ENCODE data around the gene ESR2. TPM values are rescaled to one million over a fixed set of nuclear protein-coding genes. Genes with fewer than 3 reads are reported as not detected.

The ESR2 gene
- polyA plus RNA-seq, 1 donor, result 0.29 TPM

- no peak for DNase-seq (ENCODE audit: low read depth)
Measured at GRCh38 chr14:64266239-64266638, 27.9 kb downstream of the ESR2 start.

- DNase-seq (ENCODE audit: low read depth), result no peak
Measured at GRCh38 chr14:64265222-64265621, 28.9 kb downstream of the ESR2 start.

GRCh38 chr14:64260418-64260817 is 33.8 kb downstream of the ESR2 start:
- DNase-seq (ENCODE audit: low read depth), result no peak

DNA sequence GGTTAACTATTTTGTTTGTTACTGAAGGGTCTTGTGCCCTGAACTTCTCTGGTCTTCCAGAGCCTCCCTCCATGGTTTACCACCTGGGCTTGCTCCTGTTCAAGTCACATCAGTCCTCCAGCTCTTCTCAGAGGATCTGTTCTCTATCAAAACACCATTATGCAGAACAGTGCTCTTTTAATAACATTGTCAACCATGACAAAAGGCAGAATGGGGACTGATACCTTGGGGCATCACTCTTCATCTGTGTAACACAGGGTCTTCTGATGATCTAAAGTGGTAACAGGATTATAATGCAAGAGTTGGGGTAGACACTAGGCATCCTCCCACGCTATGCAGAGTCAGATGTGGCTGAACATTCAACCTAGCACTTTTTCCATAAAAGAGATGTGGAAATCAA is 38.4 kb downstream of the ESR2 start:
- DNase-seq (ENCODE audit: low read depth), result no peak

GRCh38 chr14:64253672-64254071 is 40.5 kb downstream of the ESR2 start:
- DNase-seq (ENCODE audit: low read depth), result no peak

GRCh38 chr14:64249363-64249762 is 44.8 kb downstream of the ESR2 start:
- DNase-seq (ENCODE audit: low read depth), result no peak

GRCh38 chr14:64248689-64249088 is 45.5 kb downstream of the ESR2 start:
- DNase-seq (ENCODE audit: low read depth), result no peak

DNA sequence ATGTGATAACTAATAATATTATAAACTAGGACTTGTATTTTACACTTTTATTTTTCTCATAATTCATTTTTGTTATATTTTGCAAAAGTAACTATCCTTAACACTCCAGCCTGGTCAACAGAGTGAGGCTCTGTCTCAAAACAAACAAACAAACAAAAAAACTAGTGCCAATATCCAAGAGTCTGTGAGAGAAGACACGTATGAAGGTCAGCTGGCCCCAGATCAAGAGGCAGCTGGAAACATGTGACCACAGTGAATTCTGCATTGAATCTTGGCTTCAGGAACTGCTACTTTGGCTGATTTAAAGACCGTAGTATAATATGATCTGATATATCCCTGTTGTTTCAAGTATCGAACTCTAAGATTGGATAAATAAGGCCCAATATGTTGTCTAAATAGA is 47.0 kb downstream of the ESR2 start:
- no peak for DNase-seq (ENCODE audit: low read depth)

- DNase-seq (ENCODE audit: low read depth), result no peak
Measured at GRCh38 chr14:64246688-64247087, 47.5 kb downstream of the ESR2 start.

- no peak for DNase-seq (ENCODE audit: low read depth)
Measured at GRCh38 chr14:64245491-64245890, 48.7 kb downstream of the ESR2 start.

DNA sequence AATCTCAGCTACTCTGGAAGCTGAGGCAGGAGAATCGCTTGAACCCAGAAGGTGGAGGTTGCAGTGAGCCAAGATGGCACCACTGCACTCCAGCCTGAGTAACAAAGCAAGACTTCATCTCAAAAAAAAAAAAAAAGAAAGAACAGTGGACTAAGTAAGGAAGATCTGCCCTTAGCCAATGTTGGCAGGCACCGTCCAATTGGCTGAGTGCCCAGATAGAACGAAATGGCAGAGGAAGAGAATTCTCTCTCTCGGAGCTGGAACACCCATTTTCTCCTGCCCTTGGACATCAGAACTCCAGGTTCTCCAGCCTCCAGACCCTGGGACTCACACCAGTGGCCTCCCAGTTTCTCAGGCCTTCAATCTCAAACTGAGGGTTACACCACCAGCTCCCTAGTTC is 49.9 kb downstream of the ESR2 start:
- no peak for DNase-seq (ENCODE audit: low read depth)

DNA sequence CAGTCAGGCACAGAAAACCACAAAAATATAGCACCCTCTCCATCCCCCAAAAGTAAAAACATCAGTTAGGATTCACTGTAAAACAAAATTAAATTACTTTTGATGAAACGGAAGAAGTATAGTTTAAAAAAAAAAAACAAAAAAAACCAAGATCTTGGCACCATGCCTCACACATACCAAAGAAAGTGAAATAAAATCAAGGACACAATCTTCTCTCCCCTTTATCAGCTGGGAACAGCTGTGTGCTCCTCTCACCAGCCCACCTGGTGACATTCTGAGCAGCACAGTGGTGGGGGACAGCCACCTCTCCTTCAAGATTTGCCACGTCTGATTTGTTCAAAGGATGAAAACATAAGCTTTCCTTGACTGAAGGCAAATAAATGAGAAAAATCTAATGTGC is 55.5 kb downstream of the ESR2 start:
- DNase-seq (ENCODE audit: low read depth), result no peak

DNA sequence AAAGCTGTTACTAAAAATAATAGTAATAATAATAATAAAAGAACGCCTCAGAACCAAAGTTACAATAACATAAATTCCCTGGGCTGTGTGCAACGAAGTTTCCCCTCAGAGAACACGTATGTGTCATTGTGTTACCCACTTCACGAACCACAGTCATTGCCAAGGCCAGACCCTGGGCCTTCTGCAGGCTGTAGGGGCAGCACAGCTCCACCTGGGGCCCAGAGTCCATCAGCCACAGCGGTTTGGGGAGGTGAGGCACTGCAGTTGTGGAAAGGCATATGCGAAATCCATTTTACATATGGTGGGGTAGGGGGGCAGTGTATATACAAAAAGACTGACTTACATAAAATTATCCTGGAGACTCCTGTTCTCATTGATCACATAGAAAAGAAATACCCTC is 56.1 kb downstream of the ESR2 start:
- no peak for DNase-seq (ENCODE audit: low read depth)

- no peak for DNase-seq (ENCODE audit: low read depth)
Measured at GRCh38 chr14:64235652-64236640, 58.2 kb downstream of the ESR2 start.

- no peak for DNase-seq (ENCODE audit: low read depth)
Measured at GRCh38 chr14:64234877-64235651, 59.1 kb downstream of the ESR2 start.

- DNase-seq (ENCODE audit: low read depth), result no peak
Measured at GRCh38 chr14:64233531-64234190, 60.5 kb downstream of the ESR2 start.

DNA sequence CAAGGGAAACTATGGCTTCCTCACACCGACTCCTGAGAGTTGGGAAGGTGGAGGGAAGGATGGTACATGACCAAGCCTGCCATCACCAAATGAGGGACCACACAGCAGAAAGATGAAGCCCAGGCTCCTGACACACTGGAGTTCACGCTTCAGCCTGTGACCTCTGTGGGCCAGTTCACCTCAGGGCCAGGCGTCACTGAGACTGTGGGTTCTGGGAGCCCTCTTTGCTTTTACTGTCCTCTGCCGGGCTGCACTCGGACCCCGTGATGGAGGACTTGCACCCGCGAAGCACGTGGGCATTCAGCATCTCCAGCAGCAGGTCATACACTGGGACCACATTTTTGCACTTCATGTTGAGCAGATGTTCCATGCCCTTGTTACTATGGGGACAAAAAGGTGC is 61.2 kb downstream of the ESR2 start:
- DNase-seq (ENCODE audit: low read depth), result no peak

GRCh38 chr14:64232095-64232838 is 61.9 kb downstream of the ESR2 start:
- DNase-seq (ENCODE audit: low read depth), result no peak

DNA sequence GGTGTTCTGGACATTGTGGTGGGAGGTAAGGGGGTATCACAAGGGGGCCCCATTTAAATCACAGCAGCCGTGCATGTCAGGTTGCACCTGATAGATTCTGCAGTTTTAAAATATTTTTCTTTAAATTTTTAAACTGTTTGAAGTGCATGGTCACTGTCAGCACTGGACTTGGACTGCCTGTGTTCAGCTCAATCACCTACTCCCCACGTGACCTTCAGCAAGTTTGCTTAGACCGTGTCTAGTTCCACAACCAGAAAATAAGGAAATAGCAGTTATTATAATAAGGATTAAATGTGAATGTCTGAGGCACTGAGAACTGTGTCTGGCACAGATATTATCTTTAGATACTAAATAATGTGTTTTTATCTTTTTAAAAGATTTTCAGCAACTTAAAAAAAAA is 64.7 kb downstream of the ESR2 start:
- DNase-seq (ENCODE audit: low read depth), result no peak

- no peak for DNase-seq (ENCODE audit: low read depth)
Measured at GRCh38 chr14:64227856-64228255, 66.3 kb downstream of the ESR2 start.

DNA sequence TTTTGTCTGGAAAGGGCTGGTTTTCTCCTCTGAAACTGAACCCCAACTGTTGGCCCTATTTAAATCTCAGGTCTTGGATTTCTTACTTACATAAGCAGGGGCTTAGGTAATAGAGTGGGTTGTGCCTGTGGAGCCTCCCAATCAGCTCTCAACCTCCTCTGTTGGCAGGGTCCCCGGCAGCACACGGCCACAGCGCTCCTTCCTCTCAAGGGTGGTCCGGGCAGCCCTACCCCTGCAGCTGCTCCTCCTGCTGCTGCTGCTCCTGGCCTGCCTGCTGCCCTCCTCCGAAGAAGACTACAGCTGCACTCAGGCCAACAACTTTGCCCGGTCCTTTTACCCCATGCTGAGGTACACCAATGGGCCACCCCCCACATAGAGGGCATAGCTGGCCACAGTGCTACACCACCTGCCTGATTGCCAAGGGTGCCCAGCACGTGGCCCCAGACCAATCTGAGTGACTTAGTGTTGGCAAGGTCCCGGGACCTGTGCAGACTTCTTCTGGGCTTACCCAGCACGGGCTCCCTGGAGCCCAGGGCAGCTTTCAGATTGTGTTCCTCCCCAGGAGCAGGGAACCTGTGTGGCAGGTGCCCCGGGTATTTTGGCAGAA is 68.9 kb downstream of the ESR2 start:
- no peak for DNase-seq (ENCODE audit: low read depth)
